IMR-90 (cell line): ENCODE measurements around the gene COL27A1. TPM values are rescaled to one million over a fixed set of nuclear protein-coding genes. Genes with fewer than 3 reads are reported as not detected.

Experiments
- ATAC-seq: fragments of 200-7000 bp; cut with Tn5 transposase; 2 replicates; pipeline ENCODE4 v1.9.1; 2020; ENCODE audit warnings: low read depth, mild to moderate bottlenecking, moderate library complexity
- BruUV-seq: library from RNA; stranded (reverse); fragments of 400-500 nt; replicated peaks from 2 replicates; lab custom pipeline; 2021; lab: Mats Ljungman, UMichigan
- CTCF ChIA-PET: fragments of 300-600 bp; formaldehyde crosslinking; extraction: SDS; loops from one replicate; lab custom pipeline; 2021; ENCODE audit warnings: antibody characterized with exemption; lab: Yijun Ruan, JAX
- POLR2A ChIA-PET: fragments of 300-600 bp; sonication (Branson Sonifier 250); formaldehyde crosslinking; loops from one replicate; lab custom pipeline; 2022; ENCODE audit warnings: antibody characterized with exemption; ENCODE audit not compliant: unreplicated experiment; lab: Charles Lee
- DNase-seq: peaks from one replicate; pipeline ENCODE4 v3.0.0; 2013
- H2AFZ ChIP-seq: replicated peaks from 2 replicates; pipeline ENCODE3; 2013; ENCODE audit warnings: low read length, mild to moderate bottlenecking; ENCODE audit not compliant: poor library complexity
- H2AK5ac ChIP-seq: 2 replicates; pipeline ENCODE4 v1.6.1; 2013; ENCODE audit warnings: low read depth, low read length, inconsistent platforms
- H2AK9ac ChIP-seq: replicated peaks from 2 replicates; pipeline ENCODE3; 2013; ENCODE audit warnings: mild to moderate bottlenecking, low read depth, low read length, moderate library complexity; ENCODE audit not compliant: poor library complexity
- H2BK120ac ChIP-seq: 2 replicates; pipeline ENCODE4 v1.6.1; 2013; ENCODE audit warnings: low read depth, low read length, inconsistent platforms
- H2BK15ac ChIP-seq: 3 replicates; pipeline ENCODE4 v1.6.1; 2013; ENCODE audit warnings: low read depth, low read length, inconsistent platforms
- H2BK20ac ChIP-seq: 2 replicates; pipeline ENCODE4 v1.6.1; 2013; ENCODE audit warnings: low read depth, mild to moderate bottlenecking, inconsistent platforms, low read length, moderate library complexity
- H2BK5ac ChIP-seq: 2 replicates; pipeline ENCODE4 v1.6.1; 2013; ENCODE audit warnings: mild to moderate bottlenecking, low read depth, low read length, inconsistent platforms; ENCODE audit not compliant: poor library complexity, severe bottlenecking
- H3K14ac ChIP-seq: replicated peaks from 2 replicates; pipeline ENCODE4 v1.6.1; 2013; ENCODE audit warnings: low read depth, low read length, inconsistent platforms
- H3K18ac ChIP-seq: 2 replicates; pipeline ENCODE4 v1.6.1; 2013; ENCODE audit warnings: low read depth, low read length, control low read depth
- H3K23ac ChIP-seq: 2 replicates; pipeline ENCODE4 v1.6.1; 2013; ENCODE audit warnings: low read depth, low read length, inconsistent platforms
- H3K27ac ChIP-seq: 2 replicates; pipeline ENCODE4 v1.5.1; 2013; ENCODE audit warnings: mild to moderate bottlenecking, control low read depth, low read length; ENCODE audit not compliant: insufficient read depth
- H3K27me3 ChIP-seq: 2 replicates; pipeline ENCODE4 v1.6.1; 2013; ENCODE audit warnings: low read length; ENCODE audit not compliant: control insufficient read depth, insufficient read depth
- H3K36me3 ChIP-seq: 2 replicates; pipeline ENCODE4 v1.6.1; 2013; ENCODE audit warnings: low read length, mixed read lengths; ENCODE audit not compliant: control insufficient read depth, insufficient read depth
- H3K4ac ChIP-seq: 2 replicates; pipeline ENCODE4 v1.6.1; 2013; ENCODE audit warnings: low read depth, low read length, inconsistent platforms
- H3K4me1 ChIP-seq: 2 replicates; pipeline ENCODE4 v1.6.1; 2013; ENCODE audit warnings: low read length, mixed read lengths; ENCODE audit not compliant: control insufficient read depth, insufficient read depth
- H3K4me2 ChIP-seq: 2 replicates; pipeline ENCODE4 v1.6.1; 2013; ENCODE audit warnings: low read depth, mild to moderate bottlenecking, control low read depth, low read length, moderate library complexity
- H3K4me3 ChIP-seq: 2 replicates; pipeline ENCODE4 v1.5.1; 2013; ENCODE audit warnings: low read depth, mild to moderate bottlenecking, control low read depth, low read length, moderate library complexity; ENCODE audit not compliant: insufficient read depth
- H3K56ac ChIP-seq: 2 replicates; pipeline ENCODE4 v1.6.1; 2013; ENCODE audit warnings: low read length, inconsistent platforms; ENCODE audit not compliant: insufficient read depth; ENCODE audit errors: extremely low read depth
- H3K79me1 ChIP-seq, 2 experiments: 2 replicates each; pipeline ENCODE4 v1.6.1; 2013; ENCODE audit warnings: low read length in 2 of 2, inconsistent platforms in 1 of 2, low read depth in 1 of 2
- H3K9ac ChIP-seq: 2 replicates; pipeline ENCODE4 v1.6.1; 2013; ENCODE audit warnings: low read depth, low read length, control low read depth
- H3K9me1 ChIP-seq: 2 replicates; pipeline ENCODE4 v1.6.1; 2013; ENCODE audit warnings: low read length, inconsistent platforms; ENCODE audit not compliant: insufficient read depth
- H3K9me3 ChIP-seq: 2 replicates; pipeline ENCODE4 v1.6.1; 2013; ENCODE audit warnings: low read length; ENCODE audit not compliant: control insufficient read depth, insufficient read depth
- H4K20me1 ChIP-seq: 2 replicates; pipeline ENCODE4 v1.6.1; 2013; ENCODE audit warnings: low read length, inconsistent platforms; ENCODE audit not compliant: insufficient read depth
- H4K5ac ChIP-seq: 2 replicates; pipeline ENCODE4 v1.6.1; 2013; ENCODE audit warnings: mild to moderate bottlenecking, low read depth, low read length, control low read depth
- H4K8ac ChIP-seq, 2 experiments: 2 replicates each; pipeline ENCODE4 v1.6.1; 2013; ENCODE audit warnings: low read depth in 2 of 2, low read length in 2 of 2, control low read depth in 1 of 2, inconsistent platforms in 1 of 2
- H4K91ac ChIP-seq: 2 replicates; pipeline ENCODE4 v1.6.1; 2013; ENCODE audit warnings: low read depth, low read length, inconsistent platforms; ENCODE audit not compliant: insufficient read depth
- CHD1 ChIP-seq: IDR thresholded peaks from 2 replicates; pipeline ENCODE4 v1.6.1; 2012; ENCODE audit warnings: low read depth, low read length, improper control_type of control experiment
- CTCF ChIP-seq: conservative IDR thresholded peaks from 2 replicates; pipeline ENCODE4 v1.5.1; 2012; ENCODE audit warnings: mild to moderate bottlenecking, low read depth, low read length, improper control_type of control experiment
- ELK1 ChIP-seq: fragments of 150-350 bp; IDR thresholded peaks from 2 replicates; pipeline ENCODE4 v1.6.1; 2016; ENCODE audit warnings: low read depth, mild to moderate bottlenecking, low read length, moderate library complexity, borderline replicate concordance
- FOS ChIP-seq: fragments of 150-350 bp; IDR thresholded peaks from 2 replicates; pipeline ENCODE4 v1.6.1; 2016; ENCODE audit warnings: low read depth, low read length
- MAFK ChIP-seq: IDR thresholded peaks from 2 replicates; pipeline ENCODE4 v1.6.1; 2012; ENCODE audit warnings: low read depth, low read length, improper control_type of control experiment
- MXI1 ChIP-seq: IDR thresholded peaks from 2 replicates; pipeline ENCODE4 v1.6.1; 2012; ENCODE audit warnings: low read depth, mild to moderate bottlenecking, low read length, moderate library complexity, borderline replicate concordance
- NFE2L2 ChIP-seq: fragments of 150-350 bp; IDR thresholded peaks from 2 replicates; pipeline ENCODE4 v1.6.1; 2016; ENCODE audit warnings: low read depth, mild to moderate bottlenecking, low read length
- RFX5 ChIP-seq: IDR thresholded peaks from 2 replicates; pipeline ENCODE4 v1.8.0; 2012; ENCODE audit warnings: low read depth, mild to moderate bottlenecking, low read length, moderate library complexity
- SMC3 ChIP-seq: fragments of 150-350 bp; IDR thresholded peaks from 2 replicates; pipeline ENCODE4 v1.6.1; 2016; ENCODE audit warnings: low read depth, mild to moderate bottlenecking, antibody characterized with exemption, low read length, moderate library complexity
- USF2 ChIP-seq: fragments of 150-350 bp; IDR thresholded peaks from 2 replicates; pipeline ENCODE4 v1.6.1; 2017; ENCODE audit warnings: mild to moderate bottlenecking, antibody characterized with exemption, low read length, low read depth
- WGBS, 2 experiments: methylation state at CpG; one replicate each; pipeline versions ENCODE4 v1.1.5 to v1.1.7; 2013; ENCODE audit warnings: missing lambda C conversion rate in 2 of 2; ENCODE audit not compliant: insufficient read length in 1 of 2; ENCODE audit errors: extremely low coverage in 2 of 2; 5-methylcytosine and 5-hydroxymethylcytosine counted together
- dilution Hi-C: fragments of 300-500 bp; cut with HindIII; formaldehyde crosslinking; loops from one replicate; pipeline ENCODE4 v1.14.3; 2018; ENCODE audit warnings: low sequenced_read_pairs; ENCODE audit not compliant: unreplicated experiment
- in situ Hi-C: fragments of 300-500 bp; cut with MboI; formaldehyde crosslinking; loops from 3 replicates; pipeline ENCODE4 v1.14.3; 2019; ENCODE audit warnings: low sequenced_read_pairs, inconsistent platforms, mixed read lengths
- intact Hi-C: fragments of 100-400 bp; cut with micrococcal nuclease; formaldehyde crosslinking; loops from 2 replicates; pipeline ENCODE4 v1.10.0; 2022
- polyA plus RNA-seq, 3 experiments: library from polyadenylated mRNA; depleted of rRNA; stranded (reverse); fragments of >200 nt; gene quantifications; 2 replicates each; pipeline ENCODE4 v1.2.3, GENCODE V29; 2012; ENCODE audit warnings: low replicate concordance in 1 of 3
- total RNA-seq: library from RNA; depleted of rRNA; stranded (reverse); fragments of >200 nt; gene quantifications from 2 replicates; pipeline ENCODE4 v1.2.3, GENCODE V29; 2012

The COL27A1 gene
- total and polyA plus RNA-seq, 2 of the 4 experiments (the other 2 are of a cell fraction), result 3.2 to 18.3 TPM

GRCh38 chr9:114303977-114304376 lies 148.6 kb downstream of the COL27A1 start:
- ChIA-PET CTCF (interaction anchor here (1.1 kb wide), 1 partner anchor 196 kb away, joined by 3 read pairs; no protein-coding TSS in a partner anchor), POLR2A (no interaction called here)
- no peaks in the 10 kb centered on the region for H3K9me1 ChIP-seq
- ATAC-seq (no peak), DNase-seq (no peak)
- no peaks in the 10 kb centered on the region for H3K9me3 ChIP-seq
- no peak overlapping the region for H3K9ac ChIP-seq
- H3K4me3 ChIP-seq, result no peak overlapping the region
- no peak overlapping the region for H4K5ac ChIP-seq
- no peak overlapping the region for H2BK15ac ChIP-seq
- no peak overlapping the region for H2AK5ac ChIP-seq
- in situ Hi-C loops, result no loop called here
- H3K18ac ChIP-seq, result no peak overlapping the region
- no peak overlapping the region for H2AK9ac ChIP-seq
- TF ChIP-seq USF2 (no peak), ELK1 (no peak), SMC3 (no peak), CTCF (no peak), MXI1 (no peak), RFX5 (no peak), MAFK (no peak), NFE2L2 (no peak), FOS (no peak), CHD1 (no peak)
- H2BK20ac ChIP-seq, result no peak overlapping the region
- no peak overlapping the region for H3K14ac ChIP-seq
- 83% methylated on average over 2 of the region's 4 CpGs; no CpG with 5 or more reads in 1 of the 2 experiments for WGBS, 2 experiments
- no peak overlapping the region for H3K27ac ChIP-seq
- H3K56ac ChIP-seq, result no peak overlapping the region
- H3K36me3 ChIP-seq, result peaks cover 27% of the 10 kb centered on the region
- no peak overlapping the region for H2BK120ac ChIP-seq
- peaks cover 3% of the 10 kb centered on the region; the same call in 1 of the 2 replicates for H3K4me1 ChIP-seq
- no peak overlapping the region for H2AFZ ChIP-seq
- H3K79me1 ChIP-seq, result no peaks in the 10 kb centered on the region
- no peaks in the 10 kb centered on the region for H3K27me3 ChIP-seq
- intact Hi-C loops, result no loop called here
- no TSS peak for BruUV-seq
- no peak overlapping the region for H4K8ac ChIP-seq
- dilution Hi-C loops, result no loop called here
- H2BK5ac ChIP-seq, result no peak overlapping the region
- H4K20me1 ChIP-seq, result no peaks in the 10 kb centered on the region
- no peak overlapping the region for H3K23ac ChIP-seq
- no peak overlapping the region for H4K91ac ChIP-seq
- H3K4me2 ChIP-seq, result no peak overlapping the region
- no peak overlapping the region for H3K4ac ChIP-seq
